ENCODE data around the gene MORC2. TPM values are rescaled to one million over a fixed set of nuclear protein-coding genes. Genes with fewer than 3 reads are reported as not detected.

The MORC2 gene
- total RNA-seq, 1 donor from 2014 or later = 15.7 TPM

- H3K36me3 ChIP-seq (ENCODE audit: control insufficient read depth in 3 of 3, insufficient read depth in 3 of 3, low read length in 3 of 3) = peaks cover 82 to 93% (median 88%) of the 10 kb centered on the region in 3 donors
- H3K27me3 ChIP-seq (ENCODE audit: control insufficient read depth in 3 of 3, insufficient read depth in 3 of 3, low read length in 3 of 3) = no peaks in the 10 kb centered on the region
- no peaks in the 10 kb centered on the region for H3K4me1 ChIP-seq (ENCODE audit: control insufficient read depth in 3 of 3, insufficient read depth in 3 of 3, low read length in 3 of 3)
- no peaks in the 10 kb centered on the region for H3K9me3 ChIP-seq (ENCODE audit: control insufficient read depth in 3 of 3, low read length in 3 of 3)
- H3K4me3 ChIP-seq (ENCODE audit: low read length in 3 of 3) = no peak overlapping the region
- H3K9ac ChIP-seq (ENCODE audit: low read depth in 1 of 3, low read length in 3 of 3) = no peak overlapping the region
- H3K27ac ChIP-seq (ENCODE audit: low read depth, low read length) = no peak overlapping the region
Measured at GRCh38 chr22:30940685-30941362, 27.8 kb downstream of the MORC2 start.

GRCh38 chr22:30934053-30934452, 34.5 kb downstream of the MORC2 start:
- peaks cover 72 to 94% (median 89%) of the 10 kb centered on the region in 3 donors for H3K36me3 ChIP-seq (ENCODE audit: control insufficient read depth in 3 of 3, insufficient read depth in 3 of 3, low read length in 3 of 3)
- H3K4me3 ChIP-seq (ENCODE audit: low read length in 3 of 3) = no peak overlapping the region
- no peaks in the 10 kb centered on the region for H3K27me3 ChIP-seq (ENCODE audit: control insufficient read depth in 3 of 3, insufficient read depth in 3 of 3, low read length in 3 of 3)
- H3K4me1 ChIP-seq (ENCODE audit: control insufficient read depth in 3 of 3, insufficient read depth in 3 of 3, low read length in 3 of 3) = no peaks in the 10 kb centered on the region
- no peak overlapping the region for H3K9ac ChIP-seq (ENCODE audit: low read depth in 1 of 3, low read length in 3 of 3)
- H3K9me3 ChIP-seq (ENCODE audit: control insufficient read depth in 3 of 3, low read length in 3 of 3) = no peaks in the 10 kb centered on the region
- no peak overlapping the region for H3K27ac ChIP-seq (ENCODE audit: low read depth, low read length)

- H3K9ac ChIP-seq (ENCODE audit: low read depth in 1 of 3, low read length in 3 of 3) = no peak overlapping the region
- H3K27ac ChIP-seq (ENCODE audit: low read depth, low read length) = no peak overlapping the region
- H3K9me3 ChIP-seq (ENCODE audit: control insufficient read depth in 3 of 3, low read length in 3 of 3) = no peaks in the 10 kb centered on the region
- H3K36me3 ChIP-seq (ENCODE audit: control insufficient read depth in 3 of 3, insufficient read depth in 3 of 3, low read length in 3 of 3) = peaks cover 74 to 96% (median 91%) of the 10 kb centered on the region in 3 donors
- no peak overlapping the region for H3K4me3 ChIP-seq (ENCODE audit: low read length in 3 of 3)
- H3K27me3 ChIP-seq (ENCODE audit: control insufficient read depth in 3 of 3, insufficient read depth in 3 of 3, low read length in 3 of 3) = no peaks in the 10 kb centered on the region
- H3K4me1 ChIP-seq (ENCODE audit: control insufficient read depth in 3 of 3, insufficient read depth in 3 of 3, low read length in 3 of 3) = no peaks in the 10 kb centered on the region
Measured at GRCh38 chr22:30933457-30933856, 35.1 kb downstream of the MORC2 start.

- H3K4me1 ChIP-seq (ENCODE audit: control insufficient read depth in 3 of 3, insufficient read depth in 3 of 3, low read length in 3 of 3) = no peaks in the 10 kb centered on the region
- H3K27me3 ChIP-seq (ENCODE audit: control insufficient read depth in 3 of 3, insufficient read depth in 3 of 3, low read length in 3 of 3) = no peaks in the 10 kb centered on the region
- H3K27ac ChIP-seq (ENCODE audit: low read depth, low read length) = no peak overlapping the region
- H3K36me3 ChIP-seq (ENCODE audit: control insufficient read depth in 3 of 3, insufficient read depth in 3 of 3, low read length in 3 of 3) = peaks cover 78 to 96% (median 91%) of the 10 kb centered on the region in 3 donors
- no peak overlapping the region for H3K4me3 ChIP-seq (ENCODE audit: low read length in 3 of 3)
- H3K9me3 ChIP-seq (ENCODE audit: control insufficient read depth in 3 of 3, low read length in 3 of 3) = no peaks in the 10 kb centered on the region
- no peak overlapping the region for H3K9ac ChIP-seq (ENCODE audit: low read depth in 1 of 3, low read length in 3 of 3)
Measured at GRCh38 chr22:30932661-30933060, 35.9 kb downstream of the MORC2 start.

GRCh38 chr22:30931541-30932300, 36.9 kb downstream of the MORC2 start:
- no peak overlapping the region for H3K4me3 ChIP-seq (ENCODE audit: low read length in 3 of 3)
- no peaks in the 10 kb centered on the region for H3K9me3 ChIP-seq (ENCODE audit: control insufficient read depth in 3 of 3, low read length in 3 of 3)
- peaks cover 77 to 96% (median 91%) of the 10 kb centered on the region in 3 donors for H3K36me3 ChIP-seq (ENCODE audit: control insufficient read depth in 3 of 3, insufficient read depth in 3 of 3, low read length in 3 of 3)
- H3K27me3 ChIP-seq (ENCODE audit: control insufficient read depth in 3 of 3, insufficient read depth in 3 of 3, low read length in 3 of 3) = no peaks in the 10 kb centered on the region
- H3K27ac ChIP-seq (ENCODE audit: low read depth, low read length) = no peak overlapping the region
- no peak overlapping the region for H3K9ac ChIP-seq (ENCODE audit: low read depth in 1 of 3, low read length in 3 of 3)
- no peaks in the 10 kb centered on the region for H3K4me1 ChIP-seq (ENCODE audit: control insufficient read depth in 3 of 3, insufficient read depth in 3 of 3, low read length in 3 of 3)

GRCh38 chr22:30930228-30930627, 38.3 kb downstream of the MORC2 start:
- Histone ChIP-seq H3K9ac (ENCODE audit: low read depth in 1 of 3, low read length in 3 of 3) (no peak overlapping the region), H3K27ac (ENCODE audit: low read depth, low read length) (no peak overlapping the region), H3K9me3 (ENCODE audit: control insufficient read depth in 3 of 3, low read length in 3 of 3) (no peaks in the 10 kb centered on the region)

GRCh38 chr22:30928401-30928800, 40.2 kb downstream of the MORC2 start:
- H3K9me3 ChIP-seq (ENCODE audit: control insufficient read depth in 3 of 3, low read length in 3 of 3) = no peaks in the 10 kb centered on the region
- H3K27me3 ChIP-seq (ENCODE audit: control insufficient read depth in 3 of 3, insufficient read depth in 3 of 3, low read length in 3 of 3) = no peaks in the 10 kb centered on the region
- no peak overlapping the region for H3K9ac ChIP-seq (ENCODE audit: low read depth in 1 of 3, low read length in 3 of 3)
- H3K4me3 ChIP-seq (ENCODE audit: low read length in 3 of 3) = no peak overlapping the region
- H3K36me3 ChIP-seq (ENCODE audit: control insufficient read depth in 3 of 3, insufficient read depth in 3 of 3, low read length in 3 of 3) = peaks cover 60 to 85% (median 76%) of the 10 kb centered on the region in 3 donors
- H3K4me1 ChIP-seq (ENCODE audit: control insufficient read depth in 3 of 3, insufficient read depth in 3 of 3, low read length in 3 of 3) = no peaks in the 10 kb centered on the region
- H3K27ac ChIP-seq (ENCODE audit: low read depth, low read length) = no peak overlapping the region

More at GRCh38 chr22:30930228-30930627, 38.3 kb downstream of the MORC2 start:
- H3K36me3 ChIP-seq (ENCODE audit: control insufficient read depth in 3 of 3, insufficient read depth in 3 of 3, low read length in 3 of 3) = peaks cover 77 to 95% (median 89%) of the 10 kb centered on the region in 3 donors
- no peaks in the 10 kb centered on the region for H3K4me1 ChIP-seq (ENCODE audit: control insufficient read depth in 3 of 3, insufficient read depth in 3 of 3, low read length in 3 of 3)
- no peak overlapping the region for H3K4me3 ChIP-seq (ENCODE audit: low read length in 3 of 3)
- no peaks in the 10 kb centered on the region for H3K27me3 ChIP-seq (ENCODE audit: control insufficient read depth in 3 of 3, insufficient read depth in 3 of 3, low read length in 3 of 3)

GRCh38 chr22:30927806-30928205, 40.8 kb downstream of the MORC2 start:
- H3K9ac ChIP-seq (ENCODE audit: low read depth in 1 of 3, low read length in 3 of 3) = no peak overlapping the region
- H3K27ac ChIP-seq (ENCODE audit: low read depth, low read length) = no peak overlapping the region
- no peak overlapping the region for H3K4me3 ChIP-seq (ENCODE audit: low read length in 3 of 3)
- no peaks in the 10 kb centered on the region for H3K27me3 ChIP-seq (ENCODE audit: control insufficient read depth in 3 of 3, insufficient read depth in 3 of 3, low read length in 3 of 3)
- H3K9me3 ChIP-seq (ENCODE audit: control insufficient read depth in 3 of 3, low read length in 3 of 3) = no peaks in the 10 kb centered on the region
- no peaks in the 10 kb centered on the region for H3K4me1 ChIP-seq (ENCODE audit: control insufficient read depth in 3 of 3, insufficient read depth in 3 of 3, low read length in 3 of 3)
- H3K36me3 ChIP-seq (ENCODE audit: control insufficient read depth in 3 of 3, insufficient read depth in 3 of 3, low read length in 3 of 3) = peaks cover 54 to 79% (median 71%) of the 10 kb centered on the region in 3 donors

- H3K9me3 ChIP-seq (ENCODE audit: control insufficient read depth in 3 of 3, low read length in 3 of 3) = no peaks in the 10 kb centered on the region
- H3K4me3 ChIP-seq (ENCODE audit: low read length in 3 of 3) = no peak overlapping the region
- peaks cover 43 to 68% (median 60%) of the 10 kb centered on the region in 3 donors for H3K36me3 ChIP-seq (ENCODE audit: control insufficient read depth in 3 of 3, insufficient read depth in 3 of 3, low read length in 3 of 3)
- H3K9ac ChIP-seq (ENCODE audit: low read depth in 1 of 3, low read length in 3 of 3) = no peak overlapping the region
- H3K27me3 ChIP-seq (ENCODE audit: control insufficient read depth in 3 of 3, insufficient read depth in 3 of 3, low read length in 3 of 3) = no peaks in the 10 kb centered on the region
- H3K4me1 ChIP-seq (ENCODE audit: control insufficient read depth in 3 of 3, insufficient read depth in 3 of 3, low read length in 3 of 3) = peaks cover under 1 to 6% (median 4%) of the 10 kb centered on the region in 3 donors
- no peak overlapping the region for H3K27ac ChIP-seq (ENCODE audit: low read depth, low read length)
Measured at GRCh38 chr22:30926706-30927105, 41.9 kb downstream of the MORC2 start.

- no peak overlapping the region for H3K27ac ChIP-seq (ENCODE audit: low read depth, low read length)
- H3K9me3 ChIP-seq (ENCODE audit: control insufficient read depth in 3 of 3, low read length in 3 of 3) = no peaks in the 10 kb centered on the region
- no peaks in the 10 kb centered on the region for H3K27me3 ChIP-seq (ENCODE audit: control insufficient read depth in 3 of 3, insufficient read depth in 3 of 3, low read length in 3 of 3)
- no peak overlapping the region for H3K9ac ChIP-seq (ENCODE audit: low read depth in 1 of 3, low read length in 3 of 3)
- peaks cover 4 to 7% (median 6%) of the 10 kb centered on the region in 3 donors for H3K4me1 ChIP-seq (ENCODE audit: control insufficient read depth in 3 of 3, insufficient read depth in 3 of 3, low read length in 3 of 3)
- H3K4me3 ChIP-seq (ENCODE audit: low read length in 3 of 3) = no peak overlapping the region
- H3K36me3 ChIP-seq (ENCODE audit: control insufficient read depth in 3 of 3, insufficient read depth in 3 of 3, low read length in 3 of 3) = peaks cover 33 to 58% (median 50%) of the 10 kb centered on the region in 3 donors
Measured at GRCh38 chr22:30925667-30926066, 42.9 kb downstream of the MORC2 start.

Data from skeletal muscle tissue (tissue), 4 donors.